ENCODE data around the gene CCDC92. TPM values are rescaled to one million over a fixed set of nuclear protein-coding genes. Genes with fewer than 3 reads are reported as not detected.

CCDC92 gene
- total RNA-seq, 2 experiments from 2014 or later: 11.5 to 12.7 TPM

DNA sequence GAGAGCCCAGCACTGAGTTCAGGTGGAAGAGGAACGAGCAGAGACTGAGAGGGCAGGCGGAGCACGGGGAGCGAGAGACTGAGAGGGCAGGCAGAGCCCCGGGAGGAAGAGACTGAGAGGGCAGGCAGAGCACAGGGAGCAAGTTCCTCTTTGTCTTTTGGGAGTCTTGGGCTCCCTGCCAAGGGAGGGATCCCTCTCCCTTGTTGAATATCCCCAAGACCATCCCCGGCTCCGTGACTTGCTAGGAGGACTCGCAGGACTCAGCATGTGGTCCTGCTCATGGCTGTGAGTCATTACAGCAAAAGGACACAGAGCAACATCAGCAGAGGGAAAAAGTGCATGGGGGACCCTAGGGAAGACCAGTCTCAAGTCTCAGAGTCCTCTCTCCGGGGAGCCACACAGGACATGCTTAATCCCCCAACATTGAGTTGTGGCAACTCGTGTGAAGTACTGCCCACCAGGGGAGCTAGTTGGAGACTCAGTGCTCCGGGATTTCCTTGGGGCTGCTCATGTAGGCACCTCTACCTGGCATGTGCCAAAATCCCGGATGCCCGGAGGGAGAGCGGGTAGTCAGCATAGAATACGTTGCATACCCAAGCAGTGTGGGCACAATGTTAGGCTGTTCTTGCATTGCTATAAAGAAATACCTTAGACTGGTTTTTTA is 81.0 kb downstream of the CCDC92 start:
- no peaks in the 10 kb centered on the region for H3K4me1 ChIP-seq (ENCODE audit: insufficient read depth, low read length)
- ATAC-seq (ENCODE audit: poor library complexity) (no peak), DNase-seq (no peak)
- Mint-ChIP-seq H3K27me3 (no peaks in the 10 kb centered on the region), H3K27ac (no peak overlapping the region), H3K36me3 (ENCODE audit: low read depth) (no peaks in the 10 kb centered on the region), H3K4me3 (no peak overlapping the region), H3K9me3 (no peaks in the 10 kb centered on the region), H3K4me1 (ENCODE audit: low read depth) (no peaks in the 10 kb centered on the region)
- no peak overlapping the region for H3K4me3 ChIP-seq (ENCODE audit: low read length)
- H3K27me3 ChIP-seq (ENCODE audit: control insufficient read depth in 1 of 2, insufficient read depth in 2 of 2, low read length in 2 of 2): peaks cover 0 to 6% of the 10 kb centered on the region in 2 experiments
- H3K9me3 ChIP-seq (ENCODE audit: control insufficient read depth in 1 of 2, insufficient read depth in 1 of 2, low read length in 2 of 2): no peaks in the 10 kb centered on the region
- H3K36me3 ChIP-seq (ENCODE audit: insufficient read depth, low read length): no peaks in the 10 kb centered on the region
- ChIA-PET POLR2A (no interaction called here), CTCF (no interaction called here)
- TF ChIP-seq CTCF (IDR thresholded peaks at IDR 0.05): no peak
- intact Hi-C loops (cut with DNase I, micrococcal nuclease): no loop called here
- no peak overlapping the region for H3K27ac ChIP-seq (ENCODE audit: low read depth in 1 of 2, low read length in 2 of 2)

DNA sequence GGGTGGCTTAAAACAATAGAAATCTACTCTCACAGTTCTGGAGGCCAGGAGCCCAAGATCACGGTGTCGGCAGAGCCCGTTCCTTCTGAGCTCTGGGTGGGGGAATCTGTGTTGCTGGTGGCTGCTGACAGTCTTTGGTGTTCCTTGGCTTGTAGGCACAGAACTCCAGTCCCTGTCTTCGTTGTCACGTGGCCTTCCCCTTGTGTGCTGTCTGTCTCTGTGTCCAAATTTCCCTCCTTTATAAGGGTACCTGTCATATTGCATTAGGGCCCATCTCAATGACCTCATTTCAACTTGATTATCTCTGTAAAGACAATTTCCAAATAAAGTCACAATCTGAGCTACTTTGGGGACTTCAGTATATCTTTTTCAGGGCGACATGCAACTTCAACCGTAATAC is 81.6 kb downstream of the CCDC92 start:
- Histone ChIP-seq H3K36me3 (ENCODE audit: insufficient read depth, low read length) (no peaks in the 10 kb centered on the region), H3K27ac (ENCODE audit: low read depth in 1 of 2, low read length in 2 of 2) (no peak overlapping the region), H3K4me1 (ENCODE audit: insufficient read depth, low read length) (no peaks in the 10 kb centered on the region), H3K4me3 (ENCODE audit: low read length) (no peak overlapping the region), H3K9me3 (ENCODE audit: control insufficient read depth in 1 of 2, insufficient read depth in 1 of 2, low read length in 2 of 2) (no peaks in the 10 kb centered on the region), H3K27me3 (ENCODE audit: control insufficient read depth in 1 of 2, insufficient read depth in 2 of 2, low read length in 2 of 2) (peaks cover 0 to 6% of the 10 kb centered on the region in 2 experiments)
- Mint-ChIP-seq H3K36me3 (ENCODE audit: low read depth) (no peaks in the 10 kb centered on the region), H3K4me1 (ENCODE audit: low read depth) (no peaks in the 10 kb centered on the region), H3K27ac (no peak overlapping the region), H3K4me3 (no peak overlapping the region), H3K9me3 (no peaks in the 10 kb centered on the region), H3K27me3 (no peaks in the 10 kb centered on the region)
- ChIA-PET POLR2A (no interaction called here), CTCF (no interaction called here)
- TF ChIP-seq CTCF (IDR thresholded peaks at IDR 0.05): no peak
- intact Hi-C loops (cut with DNase I, micrococcal nuclease): no loop called here
- ATAC-seq (ENCODE audit: poor library complexity) (no peak), DNase-seq (no peak)

DNA sequence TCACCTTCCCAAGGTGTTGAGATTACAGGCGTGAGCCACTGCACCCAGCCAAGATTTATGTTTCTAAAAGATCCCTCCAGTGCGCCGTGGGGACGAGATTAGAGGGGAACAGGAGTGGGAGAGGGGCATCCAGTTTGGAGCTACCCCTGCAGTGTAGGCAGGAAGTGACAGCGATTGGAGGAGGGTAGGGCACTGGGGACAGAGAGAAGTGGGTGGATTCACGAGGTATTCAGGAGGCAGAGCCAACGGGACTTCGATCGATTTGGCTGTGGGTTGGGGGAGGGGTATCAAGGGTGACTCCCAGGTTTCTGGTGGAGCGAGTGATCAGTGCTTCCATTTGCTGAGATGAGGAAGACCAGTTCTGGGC is 82.1 kb downstream of the CCDC92 start:
- no peak overlapping the region for H3K27ac ChIP-seq (ENCODE audit: low read depth in 1 of 2, low read length in 2 of 2)
- no peaks in the 10 kb centered on the region for H3K4me1 ChIP-seq (ENCODE audit: insufficient read depth, low read length)
- intact Hi-C loops (cut with DNase I, micrococcal nuclease): no loop called here
- no peak for ATAC-seq (ENCODE audit: poor library complexity)
- CTCF ChIA-PET: no interaction called here
- no peak overlapping the region for H3K4me3 ChIP-seq (ENCODE audit: low read length)
- H3K9me3 ChIP-seq (ENCODE audit: control insufficient read depth in 1 of 2, insufficient read depth in 1 of 2, low read length in 2 of 2): no peaks in the 10 kb centered on the region
- peaks cover 0 to 6% of the 10 kb centered on the region in 2 experiments for H3K27me3 ChIP-seq (ENCODE audit: control insufficient read depth in 1 of 2, insufficient read depth in 2 of 2, low read length in 2 of 2)
- no peak for TF ChIP-seq CTCF (IDR thresholded peaks at IDR 0.05)
- POLR2A ChIA-PET: no interaction called here
- no peaks in the 10 kb centered on the region for H3K4me1 Mint-ChIP-seq (ENCODE audit: low read depth)
- no peak overlapping the region for H3K27ac Mint-ChIP-seq
- H3K36me3 Mint-ChIP-seq (ENCODE audit: low read depth): no peaks in the 10 kb centered on the region
- H3K36me3 ChIP-seq (ENCODE audit: insufficient read depth, low read length): no peaks in the 10 kb centered on the region
- DNase-seq: no peak
- H3K4me3 Mint-ChIP-seq: no peak overlapping the region
- H3K27me3 Mint-ChIP-seq: peaks cover under 1% of the 10 kb centered on the region
- H3K9me3 Mint-ChIP-seq: no peaks in the 10 kb centered on the region
